ENCODE data around the gene NFKBIZ.

The NFKBIZ gene, protein sequence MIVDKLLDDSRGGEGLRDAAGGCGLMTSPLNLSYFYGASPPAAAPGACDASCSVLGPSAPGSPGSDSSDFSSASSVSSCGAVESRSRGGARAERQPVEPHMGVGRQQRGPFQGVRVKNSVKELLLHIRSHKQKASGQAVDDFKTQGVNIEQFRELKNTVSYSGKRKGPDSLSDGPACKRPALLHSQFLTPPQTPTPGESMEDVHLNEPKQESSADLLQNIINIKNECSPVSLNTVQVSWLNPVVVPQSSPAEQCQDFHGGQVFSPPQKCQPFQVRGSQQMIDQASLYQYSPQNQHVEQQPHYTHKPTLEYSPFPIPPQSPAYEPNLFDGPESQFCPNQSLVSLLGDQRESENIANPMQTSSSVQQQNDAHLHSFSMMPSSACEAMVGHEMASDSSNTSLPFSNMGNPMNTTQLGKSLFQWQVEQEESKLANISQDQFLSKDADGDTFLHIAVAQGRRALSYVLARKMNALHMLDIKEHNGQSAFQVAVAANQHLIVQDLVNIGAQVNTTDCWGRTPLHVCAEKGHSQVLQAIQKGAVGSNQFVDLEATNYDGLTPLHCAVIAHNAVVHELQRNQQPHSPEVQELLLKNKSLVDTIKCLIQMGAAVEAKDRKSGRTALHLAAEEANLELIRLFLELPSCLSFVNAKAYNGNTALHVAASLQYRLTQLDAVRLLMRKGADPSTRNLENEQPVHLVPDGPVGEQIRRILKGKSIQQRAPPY

GRCh38 chr3:101848754-101849713 lies at the start of gene NFKBIZ:
TSS of gene NFKBIZ (plus strand) at chr3:101849514. CDS start at chr3:101849629, 115 bp downstream.
- peaks cover 3% of the 10 kb centered on the region for H3K4me1 ChIP-seq (ENCODE audit: insufficient read depth, insufficient read length)
- H3K9me3 ChIP-seq (ENCODE audit: insufficient read depth, low read length): no peaks in the 10 kb centered on the region; the same call in 1 of the 2 replicates
- DNase-seq (ENCODE audit: low read depth, low spot score): peak; percentile 84
- H3K4me3 ChIP-seq (ENCODE audit: insufficient read length, low read depth): peak within 1 kb of the TSS; percentile 67
- TF ChIP-seq ZNF274 (IDR thresholded peaks at IDR 0.05; ENCODE audit: low read depth, low read length): no peak
- TF ChIP-seq SUZ12 (IDR thresholded peaks at IDR 0.05; ENCODE audit: extremely low read depth, insufficient read depth, insufficient read length): no peak
- no peak for TF ChIP-seq YY1 (IDR thresholded peaks at IDR 0.05; ENCODE audit: insufficient read depth, insufficient read length)
- peaks cover 26% of the 10 kb centered on the region for H3K36me3 ChIP-seq (ENCODE audit: insufficient read depth, insufficient read length, low read length)
- H3K9ac ChIP-seq (ENCODE audit: insufficient read length, low read depth): peak within 1 kb of the TSS; percentile 85
- H3K27me3 ChIP-seq (ENCODE audit: insufficient read depth, insufficient read length): no peaks in the 10 kb centered on the region

DNA sequence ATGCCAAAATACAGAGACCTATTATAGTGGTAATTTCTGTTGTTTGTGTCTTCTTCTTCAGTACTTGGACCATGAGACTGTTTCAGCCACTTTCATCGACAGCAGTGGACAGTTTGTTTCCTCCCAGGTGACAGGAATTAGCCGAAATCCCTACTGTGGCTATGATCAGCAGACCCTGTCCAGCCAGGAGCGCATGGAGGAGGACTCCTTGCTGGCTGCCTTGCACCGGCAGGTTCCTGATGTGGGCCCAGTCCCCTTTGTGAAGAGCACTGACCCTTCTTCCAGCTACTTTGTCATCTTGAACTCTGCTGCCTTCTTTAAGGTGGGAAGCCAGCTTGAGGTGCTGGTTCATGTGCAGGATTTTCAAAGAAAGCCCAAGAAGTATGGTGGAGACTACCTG lies 48.1 kb upstream of the NFKBIZ start:
- Histone ChIP-seq H3K36me3 (ENCODE audit: insufficient read depth, insufficient read length, low read length) (peaks cover 26% of the 10 kb centered on the region), H3K9me3 (ENCODE audit: insufficient read depth, low read length) (no peaks in the 10 kb centered on the region), H3K27me3 (ENCODE audit: insufficient read depth, insufficient read length) (no peaks in the 10 kb centered on the region), H3K9ac (ENCODE audit: insufficient read length, low read depth) (no peak overlapping the region), H3K4me1 (ENCODE audit: insufficient read depth, insufficient read length) (no peaks in the 10 kb centered on the region), H3K4me3 (ENCODE audit: insufficient read length, low read depth) (no peak overlapping the region)
- TF ChIP-seq ZNF274 (IDR thresholded peaks at IDR 0.05; ENCODE audit: low read depth, low read length) (no peak), SUZ12 (IDR thresholded peaks at IDR 0.05; ENCODE audit: extremely low read depth, insufficient read depth, insufficient read length) (no peak), YY1 (IDR thresholded peaks at IDR 0.05; ENCODE audit: insufficient read depth, insufficient read length) (no peak)
- DNase-seq (ENCODE audit: low read depth, low spot score): no peak

DNA sequence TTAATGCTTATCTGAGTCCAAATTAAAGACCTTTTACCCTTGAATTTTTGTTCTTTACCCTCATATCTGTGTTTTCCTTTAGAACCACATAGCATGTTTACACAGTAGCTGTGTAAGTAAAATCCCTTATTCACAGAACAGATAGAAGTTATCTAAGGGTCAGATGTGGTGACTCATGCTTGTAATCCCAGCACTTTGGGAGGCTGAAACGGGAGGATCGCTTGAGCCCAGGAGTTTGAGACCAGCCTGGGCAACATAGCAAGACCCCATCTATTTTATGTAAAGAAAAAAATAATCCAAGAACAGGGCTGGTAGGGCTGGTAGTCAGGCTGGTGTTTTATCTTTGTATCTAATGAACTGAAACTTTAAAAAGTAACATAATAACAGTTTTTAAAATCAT lies 47.1 kb upstream of the NFKBIZ start:
- no peaks in the 10 kb centered on the region for H3K4me1 ChIP-seq (ENCODE audit: insufficient read depth, insufficient read length)
- DNase-seq (ENCODE audit: low read depth, low spot score): no peak
- no peak overlapping the region for H3K4me3 ChIP-seq (ENCODE audit: insufficient read length, low read depth)
- no peaks in the 10 kb centered on the region for H3K27me3 ChIP-seq (ENCODE audit: insufficient read depth, insufficient read length)
- peaks cover 25% of the 10 kb centered on the region for H3K36me3 ChIP-seq (ENCODE audit: insufficient read depth, insufficient read length, low read length)
- TF ChIP-seq YY1 (IDR thresholded peaks at IDR 0.05; ENCODE audit: insufficient read depth, insufficient read length): no peak
- no peak for TF ChIP-seq SUZ12 (IDR thresholded peaks at IDR 0.05; ENCODE audit: extremely low read depth, insufficient read depth, insufficient read length)
- TF ChIP-seq ZNF274 (IDR thresholded peaks at IDR 0.05; ENCODE audit: low read depth, low read length): no peak
- H3K9ac ChIP-seq (ENCODE audit: insufficient read length, low read depth): no peak overlapping the region
- H3K9me3 ChIP-seq (ENCODE audit: insufficient read depth, low read length): no peaks in the 10 kb centered on the region

DNA sequence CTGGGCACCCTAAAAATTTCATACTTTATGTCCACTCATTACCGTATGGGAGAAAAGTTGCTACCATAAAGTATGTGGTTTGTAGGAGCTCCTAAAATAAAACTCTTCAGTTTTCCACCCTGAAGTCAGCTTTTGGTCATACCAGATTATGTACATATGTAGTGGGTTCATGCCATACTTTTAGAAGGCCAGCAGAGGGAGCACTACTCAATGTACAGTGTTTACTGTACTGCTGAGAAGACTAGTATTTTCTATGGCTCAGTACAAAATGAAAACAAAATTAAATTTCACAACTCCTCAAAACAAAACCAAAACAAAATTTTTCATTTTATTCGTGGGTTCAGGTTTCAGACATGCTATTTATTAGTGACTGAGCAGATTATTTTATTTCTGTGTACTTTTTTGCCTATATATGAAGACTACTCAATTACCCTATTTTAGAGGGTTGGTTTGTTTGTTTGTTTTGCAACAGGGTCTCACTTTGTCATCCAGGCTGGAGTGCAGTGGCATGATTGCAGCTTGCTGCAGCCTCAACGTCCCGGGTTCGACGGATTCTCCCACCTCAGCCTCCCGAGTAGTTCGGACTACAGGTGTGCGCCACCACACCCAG lies 46.0 kb upstream of the NFKBIZ start:
- Histone ChIP-seq H3K4me1 (ENCODE audit: insufficient read depth, insufficient read length) (no peaks in the 10 kb centered on the region), H3K4me3 (ENCODE audit: insufficient read length, low read depth) (no peak overlapping the region)
- DNase-seq (ENCODE audit: low read depth, low spot score): peak; percentile 36

DNA sequence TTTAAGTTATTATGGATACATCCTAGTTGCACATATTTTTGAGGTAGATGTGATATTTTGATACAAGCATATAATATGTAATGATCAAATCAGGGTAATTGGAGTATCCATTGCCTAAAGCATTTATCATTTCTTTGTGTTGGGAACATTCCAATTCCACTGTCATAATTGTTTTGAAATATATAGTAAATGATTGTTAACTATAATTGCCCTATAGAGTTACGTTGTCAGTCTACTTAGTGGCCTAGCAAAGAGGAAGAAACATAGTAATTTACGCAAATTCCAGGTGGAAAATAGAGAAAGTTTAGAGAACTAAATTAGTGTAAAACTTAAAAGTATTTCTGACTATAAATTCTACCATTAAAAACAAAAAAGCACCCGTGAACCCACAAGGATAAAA lies 45.4 kb upstream of the NFKBIZ start:
- H3K4me3 ChIP-seq (ENCODE audit: insufficient read length, low read depth): no peak overlapping the region
- H3K27me3 ChIP-seq (ENCODE audit: insufficient read depth, insufficient read length): no peaks in the 10 kb centered on the region
- no peak for DNase-seq (ENCODE audit: low read depth, low spot score)
- H3K9me3 ChIP-seq (ENCODE audit: insufficient read depth, low read length): no peaks in the 10 kb centered on the region
- TF ChIP-seq ZNF274 (IDR thresholded peaks at IDR 0.05; ENCODE audit: low read depth, low read length) (no peak), SUZ12 (IDR thresholded peaks at IDR 0.05; ENCODE audit: extremely low read depth, insufficient read depth, insufficient read length) (no peak), YY1 (IDR thresholded peaks at IDR 0.05; ENCODE audit: insufficient read depth, insufficient read length) (no peak)
- H3K9ac ChIP-seq (ENCODE audit: insufficient read length, low read depth): no peak overlapping the region
- H3K36me3 ChIP-seq (ENCODE audit: insufficient read depth, insufficient read length, low read length): peaks cover 23% of the 10 kb centered on the region
- no peaks in the 10 kb centered on the region for H3K4me1 ChIP-seq (ENCODE audit: insufficient read depth, insufficient read length)

More for the DNA sequence above, 46.0 kb upstream of the NFKBIZ start:
- H3K9ac ChIP-seq (ENCODE audit: insufficient read length, low read depth): no peak overlapping the region
- H3K27me3 ChIP-seq (ENCODE audit: insufficient read depth, insufficient read length): no peaks in the 10 kb centered on the region
- peaks cover 25% of the 10 kb centered on the region for H3K36me3 ChIP-seq (ENCODE audit: insufficient read depth, insufficient read length, low read length)
- no peaks in the 10 kb centered on the region for H3K9me3 ChIP-seq (ENCODE audit: insufficient read depth, low read length)
- TF ChIP-seq YY1 (IDR thresholded peaks at IDR 0.05; ENCODE audit: insufficient read depth, insufficient read length) (no peak), ZNF274 (IDR thresholded peaks at IDR 0.05; ENCODE audit: low read depth, low read length) (no peak), SUZ12 (IDR thresholded peaks at IDR 0.05; ENCODE audit: extremely low read depth, insufficient read depth, insufficient read length) (no peak)

GRCh38 chr3:101806491-101806890 lies 42.8 kb upstream of the NFKBIZ start:
- Histone ChIP-seq H3K27me3 (ENCODE audit: insufficient read depth, insufficient read length) (no peaks in the 10 kb centered on the region), H3K4me1 (ENCODE audit: insufficient read depth, insufficient read length) (no peaks in the 10 kb centered on the region), H3K9ac (ENCODE audit: insufficient read length, low read depth) (no peak overlapping the region), H3K4me3 (ENCODE audit: insufficient read length, low read depth) (no peak overlapping the region), H3K36me3 (ENCODE audit: insufficient read depth, insufficient read length, low read length) (peaks cover 17% of the 10 kb centered on the region), H3K9me3 (ENCODE audit: insufficient read depth, low read length) (no peaks in the 10 kb centered on the region)
- no peak for TF ChIP-seq SUZ12 (IDR thresholded peaks at IDR 0.05; ENCODE audit: extremely low read depth, insufficient read depth, insufficient read length)
- TF ChIP-seq YY1 (IDR thresholded peaks at IDR 0.05; ENCODE audit: insufficient read depth, insufficient read length): no peak
- no peak for TF ChIP-seq ZNF274 (IDR thresholded peaks at IDR 0.05; ENCODE audit: low read depth, low read length)
- DNase-seq (ENCODE audit: low read depth, low spot score): no peak

All from NT2/D1 (cell line).